BE2C (cell line): ENCODE data around the gene KPNA4.

Experiments
- DNase-seq: peaks from one replicate; pipeline ENCODE4 v3.0.0-alpha.2; 2020
- H3K27me3 ChIP-seq: fragments of 250-450 bp; sonication (Bioruptor Pico); 2 replicates; pipeline ENCODE4 v1.5.1; 2020; ENCODE audit warnings: mild to moderate bottlenecking
- H3K36me3 ChIP-seq: fragments of 250-450 bp; sonication (Bioruptor Pico); 2 replicates; pipeline ENCODE4 v1.5.1; 2020; ENCODE audit warnings: mild to moderate bottlenecking
- H3K4me1 ChIP-seq: fragments of 250-450 bp; sonication (Bioruptor Pico); 2 replicates; pipeline ENCODE4 v1.5.1; 2020
- H3K4me3 ChIP-seq: 2 replicates; pipeline ENCODE4 v1.5.1; 2011; ENCODE audit warnings: low read depth, low read length
- H3K9me3 ChIP-seq: fragments of 250-450 bp; sonication (Bioruptor Pico); 2 replicates; pipeline ENCODE4 v1.5.1; 2020
- TF ChIP-seq, protein P1 (sequence below): IDR thresholded peaks from 2 replicates; pipeline ENCODE4 v1.5.1; 2012; ENCODE audit warnings: mild to moderate bottlenecking, low read depth, low read length

Gene KPNA4

DNA sequence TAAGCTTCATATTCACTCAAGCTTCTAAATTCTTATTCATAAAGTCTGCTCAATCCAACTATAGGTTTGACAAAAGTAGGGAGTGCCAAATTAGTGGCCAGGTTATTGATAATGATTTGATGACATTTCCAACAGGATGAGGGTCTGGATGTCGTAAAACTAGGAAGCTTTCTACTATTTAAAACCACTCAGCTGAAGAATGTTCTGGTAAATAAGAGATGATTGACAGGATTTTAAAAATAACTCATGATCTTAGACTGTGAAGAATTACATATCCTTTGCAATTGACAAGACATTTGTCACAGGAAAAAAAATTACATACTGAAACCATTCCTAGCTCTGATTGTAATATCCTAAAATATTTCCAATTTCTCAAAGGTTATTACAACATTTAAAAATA is 100.4 kb downstream of the KPNA4 start:
- TF ChIP-seq, protein P1, sequence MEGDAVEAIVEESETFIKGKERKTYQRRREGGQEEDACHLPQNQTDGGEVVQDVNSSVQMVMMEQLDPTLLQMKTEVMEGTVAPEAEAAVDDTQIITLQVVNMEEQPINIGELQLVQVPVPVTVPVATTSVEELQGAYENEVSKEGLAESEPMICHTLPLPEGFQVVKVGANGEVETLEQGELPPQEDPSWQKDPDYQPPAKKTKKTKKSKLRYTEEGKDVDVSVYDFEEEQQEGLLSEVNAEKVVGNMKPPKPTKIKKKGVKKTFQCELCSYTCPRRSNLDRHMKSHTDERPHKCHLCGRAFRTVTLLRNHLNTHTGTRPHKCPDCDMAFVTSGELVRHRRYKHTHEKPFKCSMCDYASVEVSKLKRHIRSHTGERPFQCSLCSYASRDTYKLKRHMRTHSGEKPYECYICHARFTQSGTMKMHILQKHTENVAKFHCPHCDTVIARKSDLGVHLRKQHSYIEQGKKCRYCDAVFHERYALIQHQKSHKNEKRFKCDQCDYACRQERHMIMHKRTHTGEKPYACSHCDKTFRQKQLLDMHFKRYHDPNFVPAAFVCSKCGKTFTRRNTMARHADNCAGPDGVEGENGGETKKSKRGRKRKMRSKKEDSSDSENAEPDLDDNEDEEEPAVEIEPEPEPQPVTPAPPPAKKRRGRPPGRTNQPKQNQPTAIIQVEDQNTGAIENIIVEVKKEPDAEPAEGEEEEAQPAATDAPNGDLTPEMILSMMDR = no peak
- H3K4me1 ChIP-seq = no peaks in the 10 kb centered on the region
- no peaks in the 10 kb centered on the region for H3K27me3 ChIP-seq
- DNase-seq = no peak
- no peaks in the 10 kb centered on the region for H3K9me3 ChIP-seq
- no peaks in the 10 kb centered on the region for H3K36me3 ChIP-seq
- H3K4me3 ChIP-seq = no peak overlapping the region

DNA sequence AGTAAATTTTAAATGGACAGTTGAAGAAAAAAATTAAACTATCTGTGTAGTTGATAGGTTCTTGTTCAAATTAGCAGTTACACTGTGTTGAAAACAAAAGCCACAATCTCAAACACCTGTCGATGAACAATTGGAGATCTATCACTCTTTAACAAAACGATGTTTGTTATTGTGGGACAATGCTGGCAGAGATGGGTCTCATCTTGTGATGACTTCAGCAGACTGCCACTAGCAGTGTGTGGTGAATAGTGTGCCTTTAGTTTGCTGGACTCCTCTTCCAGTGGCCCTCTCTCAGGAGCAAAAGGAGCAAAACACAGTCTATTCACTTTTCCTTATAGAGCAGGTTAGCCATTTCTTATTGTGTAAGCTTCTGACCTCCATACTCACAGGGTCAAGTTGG is 101.0 kb downstream of the KPNA4 start:
- H3K4me3 ChIP-seq = no peak overlapping the region
- DNase-seq = no peak
- H3K4me1 ChIP-seq = no peaks in the 10 kb centered on the region
- no peaks in the 10 kb centered on the region for H3K9me3 ChIP-seq
- no peaks in the 10 kb centered on the region for H3K27me3 ChIP-seq
- TF ChIP-seq, protein P1 = no peak
- H3K36me3 ChIP-seq = no peaks in the 10 kb centered on the region

DNA sequence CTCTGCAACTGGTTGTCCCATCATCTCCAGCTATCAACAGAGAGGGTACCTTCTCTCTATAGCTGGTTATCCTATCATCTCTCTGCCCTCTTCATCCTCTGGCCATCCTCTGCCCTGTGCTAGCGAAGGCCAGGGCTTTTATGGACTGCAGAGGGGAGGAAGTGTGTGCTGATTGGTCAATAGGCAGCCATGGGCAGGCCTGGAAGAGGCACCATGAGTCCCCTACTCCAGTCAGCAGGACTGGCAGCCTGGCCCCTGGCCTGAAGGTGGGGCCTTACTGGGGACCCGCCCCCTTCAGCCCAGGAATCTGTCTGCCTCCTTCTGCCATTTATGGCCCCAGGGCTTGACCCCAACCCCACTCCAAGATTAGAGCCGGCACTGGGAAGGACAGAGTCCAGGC is 105.3 kb downstream of the KPNA4 start:
- Histone ChIP-seq H3K4me3 (no peak overlapping the region), H3K27me3 (no peaks in the 10 kb centered on the region), H3K9me3 (no peaks in the 10 kb centered on the region), H3K36me3 (no peaks in the 10 kb centered on the region), H3K4me1 (no peaks in the 10 kb centered on the region)
- DNase-seq = peak; percentile 24
- TF ChIP-seq, protein P1 = no peak

DNA sequence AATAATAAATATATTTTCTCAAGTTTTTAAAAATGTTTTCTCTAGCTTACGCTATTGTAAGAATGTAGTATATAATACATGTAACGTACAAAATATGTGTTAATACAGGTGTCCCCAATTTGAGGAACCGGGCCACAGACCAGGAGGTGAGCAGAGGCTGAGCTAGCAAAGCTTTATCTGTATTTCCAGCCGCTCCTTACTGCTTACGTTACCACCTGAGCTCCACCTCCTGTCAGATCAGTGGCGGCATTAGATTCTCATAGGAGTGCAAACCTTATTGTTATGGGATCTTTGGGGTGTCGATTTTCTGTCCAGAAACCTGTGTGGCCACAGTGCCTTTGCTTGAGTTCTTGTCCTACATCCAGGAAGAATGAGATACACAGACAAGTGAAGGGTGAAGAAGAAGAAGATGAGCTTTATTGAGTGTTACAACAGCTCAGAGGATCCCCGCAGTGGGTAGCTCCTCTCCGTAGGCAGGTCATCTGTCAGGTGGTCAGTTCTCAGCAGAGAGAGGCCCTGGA is 105.9 kb downstream of the KPNA4 start:
- Histone ChIP-seq H3K4me1 (no peaks in the 10 kb centered on the region), H3K36me3 (no peaks in the 10 kb centered on the region), H3K9me3 (no peaks in the 10 kb centered on the region), H3K27me3 (no peaks in the 10 kb centered on the region), H3K4me3 (no peak overlapping the region)
- TF ChIP-seq, protein P1 = no peak
- DNase-seq = no peak

DNA sequence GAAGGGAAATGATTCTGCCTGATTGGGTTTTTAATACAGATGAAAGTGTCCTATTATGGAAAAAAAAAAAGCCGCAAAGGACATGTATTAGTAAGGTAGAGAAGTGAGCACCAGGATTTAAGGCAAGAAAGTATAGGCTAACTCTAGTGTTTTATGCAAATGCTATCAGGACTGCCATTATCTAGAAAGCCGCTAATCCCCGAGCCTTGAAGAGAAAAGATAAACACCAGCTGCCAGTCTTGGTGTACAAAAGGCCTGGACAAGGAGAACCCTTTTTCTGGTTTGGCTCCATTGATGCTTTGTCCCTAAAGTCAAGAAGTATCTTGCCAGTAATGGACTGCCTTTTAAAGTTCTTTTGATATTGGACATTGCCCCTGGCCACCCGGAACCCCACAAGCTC is 107.2 kb downstream of the KPNA4 start:
- Histone ChIP-seq H3K36me3 (no peaks in the 10 kb centered on the region), H3K4me3 (no peak overlapping the region), H3K9me3 (no peaks in the 10 kb centered on the region), H3K4me1 (no peaks in the 10 kb centered on the region), H3K27me3 (no peaks in the 10 kb centered on the region)
- TF ChIP-seq, protein P1 = no peak
- no peak for DNase-seq

DNA sequence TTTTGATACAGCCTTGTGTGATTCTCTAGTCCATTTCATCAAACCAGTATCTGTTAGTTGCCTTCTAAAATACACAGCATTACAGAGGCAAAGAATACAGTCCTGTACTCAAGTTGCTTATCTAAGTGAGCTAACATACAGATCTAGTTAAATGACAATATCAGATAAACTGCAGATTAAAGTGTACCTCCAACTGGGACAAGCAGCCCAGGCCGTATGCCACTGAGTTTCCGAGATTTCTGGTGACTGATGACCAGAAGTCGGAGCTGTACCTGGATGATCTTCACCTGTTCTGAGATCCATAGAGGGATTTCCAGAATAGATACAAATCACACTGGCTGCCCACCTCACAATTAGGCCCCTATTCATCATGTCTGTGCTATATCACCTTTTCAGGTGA is 109.5 kb downstream of the KPNA4 start:
- no peaks in the 10 kb centered on the region for H3K4me1 ChIP-seq
- TF ChIP-seq, protein P1 = no peak
- no peak overlapping the region for H3K4me3 ChIP-seq
- H3K9me3 ChIP-seq = no peaks in the 10 kb centered on the region
- DNase-seq = no peak
- H3K36me3 ChIP-seq = no peaks in the 10 kb centered on the region
- H3K27me3 ChIP-seq = no peaks in the 10 kb centered on the region
